ENCODE measurements around the gene CENPA.

DNA sequence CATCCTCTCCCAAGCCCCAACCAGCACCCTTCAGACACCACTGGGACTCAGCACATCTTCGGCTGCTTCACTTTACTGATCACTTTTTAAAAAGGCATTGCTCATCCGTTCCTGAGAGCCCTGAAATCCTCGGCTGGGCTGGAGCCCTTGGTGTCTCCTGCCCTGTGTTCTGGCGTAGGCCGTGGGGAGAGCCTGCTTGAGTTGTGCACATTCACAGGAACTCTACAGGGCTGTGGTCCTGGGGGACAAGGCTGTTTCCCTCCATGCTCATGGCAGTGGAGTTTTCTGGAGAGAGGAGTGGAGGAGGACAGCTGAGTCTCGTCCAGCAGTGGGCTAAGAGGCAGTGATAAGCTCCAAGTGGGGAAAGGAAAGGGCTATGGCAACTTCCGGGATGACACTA, 15.9 kb downstream of the CENPA start:
- no peak for TF ChIP-seq EP300 (IDR thresholded peaks at IDR 0.05; ENCODE audit: borderline replicate concordance)
- no peak for TF ChIP-seq RAD21 (IDR thresholded peaks at IDR 0.05; ENCODE audit: low read depth)
- no peak for TF ChIP-seq YY1 (IDR thresholded peaks at IDR 0.05; ENCODE audit: low read depth)
- TF ChIP-seq FOXM1 (IDR thresholded peaks at IDR 0.05; ENCODE audit: borderline replicate concordance, low read depth): no peak
- TF ChIP-seq, protein P1, sequence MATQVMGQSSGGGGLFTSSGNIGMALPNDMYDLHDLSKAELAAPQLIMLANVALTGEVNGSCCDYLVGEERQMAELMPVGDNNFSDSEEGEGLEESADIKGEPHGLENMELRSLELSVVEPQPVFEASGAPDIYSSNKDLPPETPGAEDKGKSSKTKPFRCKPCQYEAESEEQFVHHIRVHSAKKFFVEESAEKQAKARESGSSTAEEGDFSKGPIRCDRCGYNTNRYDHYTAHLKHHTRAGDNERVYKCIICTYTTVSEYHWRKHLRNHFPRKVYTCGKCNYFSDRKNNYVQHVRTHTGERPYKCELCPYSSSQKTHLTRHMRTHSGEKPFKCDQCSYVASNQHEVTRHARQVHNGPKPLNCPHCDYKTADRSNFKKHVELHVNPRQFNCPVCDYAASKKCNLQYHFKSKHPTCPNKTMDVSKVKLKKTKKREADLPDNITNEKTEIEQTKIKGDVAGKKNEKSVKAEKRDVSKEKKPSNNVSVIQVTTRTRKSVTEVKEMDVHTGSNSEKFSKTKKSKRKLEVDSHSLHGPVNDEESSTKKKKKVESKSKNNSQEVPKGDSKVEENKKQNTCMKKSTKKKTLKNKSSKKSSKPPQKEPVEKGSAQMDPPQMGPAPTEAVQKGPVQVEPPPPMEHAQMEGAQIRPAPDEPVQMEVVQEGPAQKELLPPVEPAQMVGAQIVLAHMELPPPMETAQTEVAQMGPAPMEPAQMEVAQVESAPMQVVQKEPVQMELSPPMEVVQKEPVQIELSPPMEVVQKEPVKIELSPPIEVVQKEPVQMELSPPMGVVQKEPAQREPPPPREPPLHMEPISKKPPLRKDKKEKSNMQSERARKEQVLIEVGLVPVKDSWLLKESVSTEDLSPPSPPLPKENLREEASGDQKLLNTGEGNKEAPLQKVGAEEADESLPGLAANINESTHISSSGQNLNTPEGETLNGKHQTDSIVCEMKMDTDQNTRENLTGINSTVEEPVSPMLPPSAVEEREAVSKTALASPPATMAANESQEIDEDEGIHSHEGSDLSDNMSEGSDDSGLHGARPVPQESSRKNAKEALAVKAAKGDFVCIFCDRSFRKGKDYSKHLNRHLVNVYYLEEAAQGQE (IDR thresholded peaks at IDR 0.05; ENCODE audit: low read depth): no peak
- TF ChIP-seq TAF1 (IDR thresholded peaks at IDR 0.05; ENCODE audit: low read depth): no peak
- no peak for TF ChIP-seq CEBPB (IDR thresholded peaks at IDR 0.05)
- TF ChIP-seq, protein P2, sequence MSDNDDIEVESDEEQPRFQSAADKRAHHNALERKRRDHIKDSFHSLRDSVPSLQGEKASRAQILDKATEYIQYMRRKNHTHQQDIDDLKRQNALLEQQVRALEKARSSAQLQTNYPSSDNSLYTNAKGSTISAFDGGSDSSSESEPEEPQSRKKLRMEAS (IDR thresholded peaks at IDR 0.05): no peak
- TF ChIP-seq NFIC (IDR thresholded peaks at IDR 0.05): no peak
